ENCODE results near the gene KIF1B.

The KIF1B gene

GRCh38 chr1:10185759-10186158, 24.6 kb upstream of the KIF1B start:
- Histone ChIP-seq H3K4me3 (IDR thresholded peaks at IDR 0.05; ENCODE audit: insufficient read depth, low read depth, low read length) (no peak overlapping the region), H3K4me1 (ENCODE audit: low read depth, poor library complexity, severe bottlenecking) (peaks cover 21% of the 10 kb centered on the region)
- no peak for TF ChIP-seq CTCF (conservative IDR thresholded peaks at IDR 0.05; ENCODE audit: low read depth, low read length)

GRCh38 chr1:10186331-10187025, 23.9 kb upstream of the KIF1B start:
- no peak for TF ChIP-seq CTCF (conservative IDR thresholded peaks at IDR 0.05; ENCODE audit: low read depth, low read length)

More at GRCh38 chr1:10185759-10186158, 24.6 kb upstream of the KIF1B start:
- H3K27ac ChIP-seq = no peak overlapping the region
- no peaks in the 10 kb centered on the region for H3K36me3 ChIP-seq (ENCODE audit: insufficient read depth)
- H3K27me3 ChIP-seq (ENCODE audit: insufficient read depth, low read depth) = no peaks in the 10 kb centered on the region
- no peak overlapping the region for H3K9ac ChIP-seq
- H2AFZ ChIP-seq (ENCODE audit: low read depth) = no peak overlapping the region
- H3K4me2 ChIP-seq = no peak overlapping the region
- H3K79me2 ChIP-seq (ENCODE audit: insufficient read depth, low read depth) = no peaks in the 10 kb centered on the region
- H4K20me1 ChIP-seq (ENCODE audit: insufficient read depth) = no peaks in the 10 kb centered on the region

GRCh38 chr1:10187026-10187334, 23.4 kb upstream of the KIF1B start:
- Histone ChIP-seq H3K4me2 (no peak overlapping the region), H3K36me3 (ENCODE audit: insufficient read depth) (no peaks in the 10 kb centered on the region), H2AFZ (ENCODE audit: low read depth) (no peak overlapping the region), H3K27me3 (ENCODE audit: insufficient read depth, low read depth) (no peaks in the 10 kb centered on the region), H4K20me1 (ENCODE audit: insufficient read depth) (no peaks in the 10 kb centered on the region), H3K9ac (no peak overlapping the region), H3K79me2 (ENCODE audit: insufficient read depth, low read depth) (no peaks in the 10 kb centered on the region), H3K4me1 (ENCODE audit: low read depth, poor library complexity, severe bottlenecking) (peaks cover 21% of the 10 kb centered on the region), H3K27ac (no peak overlapping the region), H3K4me3 (IDR thresholded peaks at IDR 0.05; ENCODE audit: insufficient read depth, low read depth, low read length) (no peak overlapping the region)
- TF ChIP-seq CTCF (conservative IDR thresholded peaks at IDR 0.05; ENCODE audit: low read depth, low read length) = no peak

More at GRCh38 chr1:10186331-10187025, 23.9 kb upstream of the KIF1B start:
- H3K4me2 ChIP-seq = no peak overlapping the region
- H3K36me3 ChIP-seq (ENCODE audit: insufficient read depth) = no peaks in the 10 kb centered on the region
- no peaks in the 10 kb centered on the region for H3K27me3 ChIP-seq (ENCODE audit: insufficient read depth, low read depth)
- no peak overlapping the region for H3K27ac ChIP-seq
- no peaks in the 10 kb centered on the region for H4K20me1 ChIP-seq (ENCODE audit: insufficient read depth)
- no peak overlapping the region for H2AFZ ChIP-seq (ENCODE audit: low read depth)
- H3K4me1 ChIP-seq (ENCODE audit: low read depth, poor library complexity, severe bottlenecking) = peaks cover 21% of the 10 kb centered on the region
- H3K79me2 ChIP-seq (ENCODE audit: insufficient read depth, low read depth) = no peaks in the 10 kb centered on the region
- no peak overlapping the region for H3K9ac ChIP-seq
- no peak overlapping the region for H3K4me3 ChIP-seq (IDR thresholded peaks at IDR 0.05; ENCODE audit: insufficient read depth, low read depth, low read length)

GRCh38 chr1:10188133-10188650, 22.2 kb upstream of the KIF1B start:
- Histone ChIP-seq H4K20me1 (ENCODE audit: insufficient read depth) (no peaks in the 10 kb centered on the region), H3K4me1 (ENCODE audit: low read depth, poor library complexity, severe bottlenecking) (peaks cover 21% of the 10 kb centered on the region), H3K27ac (no peak overlapping the region), H3K27me3 (ENCODE audit: insufficient read depth, low read depth) (no peaks in the 10 kb centered on the region), H3K4me3 (IDR thresholded peaks at IDR 0.05; ENCODE audit: insufficient read depth, low read depth, low read length) (no peak overlapping the region), H3K79me2 (ENCODE audit: insufficient read depth, low read depth) (no peaks in the 10 kb centered on the region), H3K4me2 (no peak overlapping the region), H2AFZ (ENCODE audit: low read depth) (no peak overlapping the region), H3K36me3 (ENCODE audit: insufficient read depth) (no peaks in the 10 kb centered on the region), H3K9ac (no peak overlapping the region)
- TF ChIP-seq CTCF (conservative IDR thresholded peaks at IDR 0.05; ENCODE audit: low read depth, low read length) = no peak

All from KMS-11 (cell line).